Measurements from ENCODE around the gene MTERF4. TPM values are rescaled to one million over a fixed set of nuclear protein-coding genes. Genes with fewer than 3 reads are reported as not detected.

Gene MTERF4
- total and polyA plus RNA-seq, 5 donors from 2014 or later, result 50.0 to 105 (median 65.1) TPM

- Histone ChIP-seq H3K4me1 (ENCODE audit: control insufficient read depth, insufficient read depth, low read length, poor library complexity, severe bottlenecking) (peaks cover 10% of the 10 kb centered on the region), H3K36me3 (ENCODE audit: control insufficient read depth, insufficient read depth, low read length) (peaks cover 29% of the 10 kb centered on the region), H3K4me3 (ENCODE audit: low read depth, low read length) (no peak overlapping the region), H3K27ac (ENCODE audit: insufficient read depth, low read length, poor library complexity, severe bottlenecking) (no peak overlapping the region), H3K9me3 (ENCODE audit: control insufficient read depth in 2 of 2, low read length in 2 of 2) (no peaks in the 10 kb centered on the region), H3K27me3 (ENCODE audit: control insufficient read depth, insufficient read depth, low read length) (no peaks in the 10 kb centered on the region)
- ATAC-seq (ENCODE audit: low read depth in 2 of 2) (no peak), DNase-seq (no peak)
- peaks cover 5 to 24% (median 16%) of the 10 kb centered on the region in 4 donors for H3K4me1 Mint-ChIP-seq
- no peaks in the 10 kb centered on the region for H3K27me3 Mint-ChIP-seq
- no peaks in the 10 kb centered on the region for H3K9me3 Mint-ChIP-seq
- peak overlapping the region in 2 of 3 donors; percentile 55 to 62 for H3K27ac Mint-ChIP-seq
- H3K36me3 Mint-ChIP-seq, result peaks cover 63% of the 10 kb centered on the region
- H3K4me3 Mint-ChIP-seq, result peak overlapping the region in 1 of 4 donors; percentile 22
These were observed 14.8 kb upstream of the MTERF4 start for GRCh38 chr2:241116606-241117560.

- Mint-ChIP-seq H3K9me3 (peaks cover 0 to 3% (median 0%) of the 10 kb centered on the region in 7 donors), H3K4me3 (no peak overlapping the region), H3K4me1 (peaks cover 0 to 34% (median 22%) of the 10 kb centered on the region in 4 donors), H3K36me3 (peaks cover 54% of the 10 kb centered on the region), H3K27ac (no peak overlapping the region), H3K27me3 (no peaks in the 10 kb centered on the region)
- Histone ChIP-seq H3K27me3 (ENCODE audit: control insufficient read depth, insufficient read depth, low read length) (no peaks in the 10 kb centered on the region), H3K4me1 (ENCODE audit: control insufficient read depth, insufficient read depth, low read length, poor library complexity, severe bottlenecking) (peaks cover 24% of the 10 kb centered on the region), H3K27ac (ENCODE audit: insufficient read depth, low read length, poor library complexity, severe bottlenecking) (no peak overlapping the region), H3K9me3 (ENCODE audit: control insufficient read depth in 2 of 2, low read length in 2 of 2) (no peaks in the 10 kb centered on the region), H3K4me3 (ENCODE audit: low read depth, low read length) (no peak overlapping the region), H3K36me3 (ENCODE audit: control insufficient read depth, insufficient read depth, low read length) (peaks cover 22% of the 10 kb centered on the region)
- no peak for DNase-seq
- no peak for ATAC-seq (ENCODE audit: low read depth in 2 of 2)
These were observed 13.3 kb upstream of the MTERF4 start for GRCh38 chr2:241115361-241115760.

GRCh38 chr2:241114836-241115235, 12.7 kb upstream of the MTERF4 start:
- Histone ChIP-seq H3K4me1 (ENCODE audit: control insufficient read depth, insufficient read depth, low read length, poor library complexity, severe bottlenecking) (peaks cover 30% of the 10 kb centered on the region), H3K27ac (ENCODE audit: insufficient read depth, low read length, poor library complexity, severe bottlenecking) (no peak overlapping the region), H3K9me3 (ENCODE audit: control insufficient read depth in 2 of 2, low read length in 2 of 2) (no peaks in the 10 kb centered on the region), H3K27me3 (ENCODE audit: control insufficient read depth, insufficient read depth, low read length) (no peaks in the 10 kb centered on the region), H3K36me3 (ENCODE audit: control insufficient read depth, insufficient read depth, low read length) (peaks cover 22% of the 10 kb centered on the region), H3K4me3 (ENCODE audit: low read depth, low read length) (no peak overlapping the region)
- Mint-ChIP-seq H3K36me3 (peaks cover 53% of the 10 kb centered on the region), H3K27me3 (no peaks in the 10 kb centered on the region), H3K4me3 (peak overlapping the region in 1 of 4 donors; percentile 83), H3K4me1 (peaks cover 4 to 39% (median 26%) of the 10 kb centered on the region in 4 donors), H3K27ac (peak overlapping the region in 1 of 3 donors; percentile 2), H3K9me3 (peaks cover 0 to 3% (median 0%) of the 10 kb centered on the region in 7 donors)
- DNase-seq (no peak), ATAC-seq (ENCODE audit: low read depth in 2 of 2) (no peak)

- peaks cover 52% of the 10 kb centered on the region for H3K4me1 ChIP-seq (ENCODE audit: control insufficient read depth, insufficient read depth, low read length, poor library complexity, severe bottlenecking)
These were observed 10.5 kb upstream of the MTERF4 start for GRCh38 chr2:241112592-241112991.

GRCh38 chr2:241112046-241112445, 10.0 kb upstream of the MTERF4 start:
- Mint-ChIP-seq H3K27me3 (no peaks in the 10 kb centered on the region), H3K27ac (peak overlapping the region in 2 of 3 donors; percentile 92 to 98), H3K9me3 (peaks cover 0 to 6% (median 0%) of the 10 kb centered on the region in 7 donors), H3K4me1 (peaks cover 16 to 66% (median 35%) of the 10 kb centered on the region in 4 donors), H3K36me3 (peaks cover 49% of the 10 kb centered on the region), H3K4me3 (peak overlapping the region; percentile 88 to 92 (median 90))
- no peak for ATAC-seq (ENCODE audit: low read depth in 2 of 2)
- H3K27ac ChIP-seq (ENCODE audit: insufficient read depth, low read length, poor library complexity, severe bottlenecking), result peak overlapping the region; percentile 81
- peak overlapping the region; percentile 66 for H3K4me3 ChIP-seq (ENCODE audit: low read depth, low read length)
- H3K27me3 ChIP-seq (ENCODE audit: control insufficient read depth, insufficient read depth, low read length), result no peaks in the 10 kb centered on the region
- H3K4me1 ChIP-seq (ENCODE audit: control insufficient read depth, insufficient read depth, low read length, poor library complexity, severe bottlenecking), result peaks cover 55% of the 10 kb centered on the region
- no peak for DNase-seq
- H3K36me3 ChIP-seq (ENCODE audit: control insufficient read depth, insufficient read depth, low read length), result peaks cover 25% of the 10 kb centered on the region
- no peaks in the 10 kb centered on the region for H3K9me3 ChIP-seq (ENCODE audit: control insufficient read depth in 2 of 2, low read length in 2 of 2)

More at GRCh38 chr2:241112592-241112991, 10.5 kb upstream of the MTERF4 start:
- H3K27me3 ChIP-seq (ENCODE audit: control insufficient read depth, insufficient read depth, low read length), result no peaks in the 10 kb centered on the region
- ATAC-seq (ENCODE audit: low read depth in 2 of 2), result no peak
- Mint-ChIP-seq H3K27me3 (no peaks in the 10 kb centered on the region), H3K4me3 (peak overlapping the region; percentile 88 to 92 (median 90)), H3K9me3 (peaks cover 0 to 6% (median 0%) of the 10 kb centered on the region in 7 donors), H3K27ac (peak overlapping the region in 2 of 3 donors; percentile 92 to 98), H3K36me3 (peaks cover 51% of the 10 kb centered on the region), H3K4me1 (peaks cover 16 to 61% (median 35%) of the 10 kb centered on the region in 4 donors)
- no peaks in the 10 kb centered on the region for H3K9me3 ChIP-seq (ENCODE audit: control insufficient read depth in 2 of 2, low read length in 2 of 2)
- peak in 1 of 3 donors; percentile 24 for DNase-seq
- peak overlapping the region; percentile 66 for H3K4me3 ChIP-seq (ENCODE audit: low read depth, low read length)
- H3K36me3 ChIP-seq (ENCODE audit: control insufficient read depth, insufficient read depth, low read length), result peaks cover 22% of the 10 kb centered on the region
- H3K27ac ChIP-seq (ENCODE audit: insufficient read depth, low read length, poor library complexity, severe bottlenecking), result peak overlapping the region; percentile 81

- Histone ChIP-seq H3K36me3 (ENCODE audit: control insufficient read depth, insufficient read depth, low read length) (peaks cover 26% of the 10 kb centered on the region), H3K27ac (ENCODE audit: insufficient read depth, low read length, poor library complexity, severe bottlenecking) (peak overlapping the region; percentile 81), H3K27me3 (ENCODE audit: control insufficient read depth, insufficient read depth, low read length) (no peaks in the 10 kb centered on the region), H3K4me1 (ENCODE audit: control insufficient read depth, insufficient read depth, low read length, poor library complexity, severe bottlenecking) (peaks cover 55% of the 10 kb centered on the region), H3K9me3 (ENCODE audit: control insufficient read depth in 2 of 2, low read length in 2 of 2) (no peaks in the 10 kb centered on the region), H3K4me3 (ENCODE audit: low read depth, low read length) (peak overlapping the region; percentile 66)
- Mint-ChIP-seq H3K4me1 (peaks cover 16 to 68% (median 35%) of the 10 kb centered on the region in 4 donors), H3K9me3 (peaks cover 0 to 6% (median 0%) of the 10 kb centered on the region in 7 donors), H3K27me3 (no peaks in the 10 kb centered on the region), H3K27ac (peak overlapping the region; percentile 52 to 98 (median 92)), H3K36me3 (peaks cover 46% of the 10 kb centered on the region), H3K4me3 (peak overlapping the region; percentile 88 to 92 (median 90))
- ATAC-seq (ENCODE audit: low read depth in 2 of 2) (peak in 1 of 2 donors; percentile 39), DNase-seq (peak in 1 of 3 donors; percentile 42)
These were observed 9.3 kb upstream of the MTERF4 start for GRCh38 chr2:241111440-241111805.

- H3K27me3 Mint-ChIP-seq, result no peaks in the 10 kb centered on the region
- peaks cover 40% of the 10 kb centered on the region for H3K36me3 Mint-ChIP-seq
- no peaks in the 10 kb centered on the region for H3K9me3 ChIP-seq (ENCODE audit: control insufficient read depth in 2 of 2, low read length in 2 of 2)
- H3K4me1 Mint-ChIP-seq, result peaks cover 16 to 74% (median 35%) of the 10 kb centered on the region in 4 donors
- peak overlapping the region; percentile 66 for H3K4me3 ChIP-seq (ENCODE audit: low read depth, low read length)
- H3K9me3 Mint-ChIP-seq, result peaks cover 0 to 6% (median 0%) of the 10 kb centered on the region in 7 donors
- H3K4me3 Mint-ChIP-seq, result peak overlapping the region; percentile 88 to 92 (median 90)
- DNase-seq (no peak), ATAC-seq (ENCODE audit: low read depth in 2 of 2) (peak; percentile 15 to 29)
- peaks cover 24% of the 10 kb centered on the region for H3K36me3 ChIP-seq (ENCODE audit: control insufficient read depth, insufficient read depth, low read length)
- H3K4me1 ChIP-seq (ENCODE audit: control insufficient read depth, insufficient read depth, low read length, poor library complexity, severe bottlenecking), result peaks cover 57% of the 10 kb centered on the region
- no peaks in the 10 kb centered on the region for H3K27me3 ChIP-seq (ENCODE audit: control insufficient read depth, insufficient read depth, low read length)
- peak overlapping the region; percentile 81 for H3K27ac ChIP-seq (ENCODE audit: insufficient read depth, low read length, poor library complexity, severe bottlenecking)
- H3K27ac Mint-ChIP-seq, result peak overlapping the region in 2 of 3 donors; percentile 98 to 99
These were observed 8.7 kb upstream of the MTERF4 start for GRCh38 chr2:241110607-241111439.
